HepG2 (cell line): ENCODE measurements around the gene DLG5.

Experiments used
- HDAC2 ChIP-seq: sonication (generic); formaldehyde crosslinking; IDR thresholded peaks from 2 replicates; pipeline ENCODE4 v1.4.0; 2020; ENCODE audit warnings: missing genetic modification reagents
- SIN3A ChIP-seq: IDR thresholded peaks from 2 replicates; pipeline ENCODE4 v1.6.1; 2011; ENCODE audit warnings: low read depth, mild to moderate bottlenecking, control low read depth, low read length, borderline replicate concordance
- ZNF3 ChIP-seq: IDR thresholded peaks from 2 replicates; pipeline ENCODE4 v1.7.0; 2017; ENCODE audit warnings: inconsistent platforms
- ZNF446 ChIP-seq: sonication (generic); formaldehyde crosslinking; IDR thresholded peaks from 2 replicates; pipeline ENCODE4 v1.5.0; 2020; ENCODE audit warnings: mild to moderate bottlenecking, missing genetic modification reagents
- TF ChIP-seq, protein P1 (sequence below): sonication (generic); formaldehyde crosslinking; IDR thresholded peaks from 2 replicates; pipeline ENCODE4 v1.5.0; 2020; ENCODE audit warnings: mild to moderate bottlenecking, missing genetic modification reagents, moderate library complexity
- TF ChIP-seq, protein P2 (sequence below): sonication (generic); formaldehyde crosslinking; IDR thresholded peaks from 2 replicates; pipeline ENCODE4 v1.4.0; 2020; ENCODE audit warnings: missing genetic modification reagents

DNA sequence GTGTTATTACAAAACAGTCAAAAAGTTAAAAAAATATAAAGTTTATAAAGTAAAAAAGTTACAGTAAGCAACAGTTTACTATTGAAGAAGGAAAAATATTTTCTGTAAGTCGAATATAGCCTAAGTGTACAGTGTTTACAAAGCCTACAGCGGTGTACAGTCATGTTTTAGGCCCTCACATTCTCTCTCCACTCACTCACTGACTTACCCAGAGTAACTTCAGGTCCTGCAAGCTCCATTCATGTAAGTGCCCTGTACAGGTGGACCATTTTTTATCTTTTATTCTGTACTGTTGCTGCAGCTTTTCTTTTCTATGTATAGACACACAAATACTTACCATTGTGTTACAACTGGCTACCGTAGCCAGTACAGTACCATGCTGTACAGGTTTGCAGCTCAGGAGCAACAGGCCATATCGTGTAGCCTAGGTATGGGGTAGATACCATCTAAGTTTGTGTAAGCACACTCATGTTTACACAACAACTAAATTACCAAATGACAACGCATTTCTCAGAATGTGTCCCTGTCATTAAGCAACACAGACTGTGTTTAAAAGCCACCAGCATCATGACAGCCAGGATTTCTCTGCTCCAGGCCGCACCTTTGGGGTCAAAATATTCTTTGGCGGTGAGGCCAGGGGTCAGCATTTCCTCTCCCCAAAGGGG lies 67.2 kb downstream of the DLG5 start:
- TF ChIP-seq ZNF3 (CRISPR knock-in tag) (no peak), SIN3A (no peak), ZNF446 (CRISPR knock-in tag) (no peak), HDAC2 (no peak)
- TF ChIP-seq, protein P1, sequence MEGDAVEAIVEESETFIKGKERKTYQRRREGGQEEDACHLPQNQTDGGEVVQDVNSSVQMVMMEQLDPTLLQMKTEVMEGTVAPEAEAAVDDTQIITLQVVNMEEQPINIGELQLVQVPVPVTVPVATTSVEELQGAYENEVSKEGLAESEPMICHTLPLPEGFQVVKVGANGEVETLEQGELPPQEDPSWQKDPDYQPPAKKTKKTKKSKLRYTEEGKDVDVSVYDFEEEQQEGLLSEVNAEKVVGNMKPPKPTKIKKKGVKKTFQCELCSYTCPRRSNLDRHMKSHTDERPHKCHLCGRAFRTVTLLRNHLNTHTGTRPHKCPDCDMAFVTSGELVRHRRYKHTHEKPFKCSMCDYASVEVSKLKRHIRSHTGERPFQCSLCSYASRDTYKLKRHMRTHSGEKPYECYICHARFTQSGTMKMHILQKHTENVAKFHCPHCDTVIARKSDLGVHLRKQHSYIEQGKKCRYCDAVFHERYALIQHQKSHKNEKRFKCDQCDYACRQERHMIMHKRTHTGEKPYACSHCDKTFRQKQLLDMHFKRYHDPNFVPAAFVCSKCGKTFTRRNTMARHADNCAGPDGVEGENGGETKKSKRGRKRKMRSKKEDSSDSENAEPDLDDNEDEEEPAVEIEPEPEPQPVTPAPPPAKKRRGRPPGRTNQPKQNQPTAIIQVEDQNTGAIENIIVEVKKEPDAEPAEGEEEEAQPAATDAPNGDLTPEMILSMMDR (CRISPR knock-in tag): no peak
- TF ChIP-seq, protein P2, sequence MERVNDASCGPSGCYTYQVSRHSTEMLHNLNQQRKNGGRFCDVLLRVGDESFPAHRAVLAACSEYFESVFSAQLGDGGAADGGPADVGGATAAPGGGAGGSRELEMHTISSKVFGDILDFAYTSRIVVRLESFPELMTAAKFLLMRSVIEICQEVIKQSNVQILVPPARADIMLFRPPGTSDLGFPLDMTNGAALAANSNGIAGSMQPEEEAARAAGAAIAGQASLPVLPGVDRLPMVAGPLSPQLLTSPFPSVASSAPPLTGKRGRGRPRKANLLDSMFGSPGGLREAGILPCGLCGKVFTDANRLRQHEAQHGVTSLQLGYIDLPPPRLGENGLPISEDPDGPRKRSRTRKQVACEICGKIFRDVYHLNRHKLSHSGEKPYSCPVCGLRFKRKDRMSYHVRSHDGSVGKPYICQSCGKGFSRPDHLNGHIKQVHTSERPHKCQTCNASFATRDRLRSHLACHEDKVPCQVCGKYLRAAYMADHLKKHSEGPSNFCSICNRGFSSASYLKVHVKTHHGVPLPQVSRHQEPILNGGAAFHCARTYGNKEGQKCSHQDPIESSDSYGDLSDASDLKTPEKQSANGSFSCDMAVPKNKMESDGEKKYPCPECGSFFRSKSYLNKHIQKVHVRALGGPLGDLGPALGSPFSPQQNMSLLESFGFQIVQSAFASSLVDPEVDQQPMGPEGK (CRISPR knock-in tag): no peak
